SU-DHL-6 (cell line): Measurements from ENCODE around the gene LBHD1.

Source experiments
- CTCF ChIP-seq: fragments of 200-600 bp; sonication (generic); IDR thresholded peaks from one replicate; pipeline ENCODE4 v1.5.1; 2017; ENCODE audit warnings: antibody characterized with exemption, mild to moderate bottlenecking, low read length, moderate library complexity; ENCODE audit not compliant: insufficient read depth, poor library complexity, severe bottlenecking
- EZH2phosphoT487 ChIP-seq: fragments of 200-600 bp; sonication (generic), shearing (Covaris generic); conservative IDR thresholded peaks from 2 replicates; pipeline ENCODE4 v1.6.1; 2018; ENCODE audit warnings: mild to moderate bottlenecking, antibody characterized with exemption, low read length, moderate library complexity, mixed read lengths

GRCh38 chr11:62694455-62695167 is 22.5 kb upstream of the LBHD1 start:
- TF ChIP-seq CTCF, result peak; percentile 85
- TF ChIP-seq EZH2phosphoT487, result no peak
